GM12878 (cell line): ENCODE measurements around the gene PRPSAP1. TPM values are rescaled to one million over a fixed set of nuclear protein-coding genes. Genes with fewer than 3 reads are reported as not detected.

Source experiments
- ATAC-seq: fragments of 200-7000 bp; cut with Tn5 transposase; 3 replicates; pipeline ENCODE4 v1.9.1; 2020; ENCODE audit warnings: mild to moderate bottlenecking, moderate library complexity
- BruUV-seq: library from RNA; stranded (reverse); fragments of 400-500 nt; replicated peaks from 2 replicates; lab custom pipeline; 2021; lab: Mats Ljungman, UMichigan
- CTCF ChIA-PET: fragments of 300-600 bp; sonication (Branson Sonifier 250); formaldehyde crosslinking; extraction: SDS; loops from one replicate; lab custom pipeline; 2021; ENCODE audit warnings: inconsistent platforms; lab: Yijun Ruan, JAX
- POLR2A ChIA-PET: fragments of 350-600 bp; formaldehyde crosslinking; extraction: SDS; loops from one replicate; lab custom pipeline; 2021; ENCODE audit warnings: inconsistent platforms; lab: Charles Lee
- RAD21 ChIA-PET: fragments of 300-600 bp; sonication (Branson Sonifier 250); formaldehyde crosslinking; loops from one replicate; lab custom pipeline; 2023; ENCODE audit warnings: antibody characterized with exemption; ENCODE audit not compliant: unreplicated experiment; lab: Charles Lee
- SMC1A ChIA-PET: fragments of 300-600 bp; sonication (Branson Sonifier 250); formaldehyde crosslinking; loops from one replicate; lab custom pipeline; 2023; ENCODE audit not compliant: unreplicated experiment, uncharacterized antibody; lab: Charles Lee
- DNase-seq: peaks from one replicate; pipeline ENCODE4 v3.0.0-alpha.2; 2011; ENCODE audit warnings: low read depth, low spot score
- FAIRE-seq: peaks from 3 replicates; lab custom pipeline; 2011; peaks lifted over from hg19 to GRCh38; lab: Jason Lieb, UNC
- H2AFZ ChIP-seq: 2 replicates; pipeline ENCODE4 v1.6.0; 2011; ENCODE audit warnings: low read depth, low read length, control low read depth; ENCODE audit not compliant: control insufficient read depth
- H3K27ac ChIP-seq: 2 replicates; pipeline ENCODE4 v1.5.1; 2011; ENCODE audit warnings: control low read depth; ENCODE audit not compliant: control insufficient read depth, insufficient read depth
- H3K27me3 ChIP-seq, 2 experiments: replicated peaks in 1 of 2; 2 replicates each; pipeline versions ENCODE4 v1.6.0 to v1.6.1; 2011; ENCODE audit warnings: low read length in 1 of 2; ENCODE audit not compliant: control insufficient read depth in 2 of 2, insufficient read depth in 2 of 2
- H3K36me3 ChIP-seq, 2 experiments: 2 replicates each; pipeline ENCODE4 v1.5.1; 2011; ENCODE audit warnings: low read length in 1 of 2; ENCODE audit not compliant: control insufficient read depth in 2 of 2, insufficient read depth in 2 of 2
- H3K4me1 ChIP-seq: 2 replicates; pipeline ENCODE4 v1.6.1; 2011; ENCODE audit warnings: mild to moderate bottlenecking, low read length, moderate library complexity, mixed read lengths; ENCODE audit not compliant: control insufficient read depth, insufficient read depth
- H3K4me2 ChIP-seq: 2 replicates; pipeline ENCODE4 v1.6.0; 2011; ENCODE audit warnings: control low read depth; ENCODE audit not compliant: control insufficient read depth, insufficient read depth
- H3K4me3 ChIP-seq: fragments of 200-600 bp; sonication (generic); 2 replicates; pipeline ENCODE4 v1.5.1; 2016
- H3K79me2 ChIP-seq: 2 replicates; pipeline ENCODE4 v1.6.0; 2011; ENCODE audit warnings: low read length; ENCODE audit not compliant: control insufficient read depth, insufficient read depth
- H3K9ac ChIP-seq: 2 replicates; pipeline ENCODE4 v1.8.0; 2011; ENCODE audit warnings: low read length, control low read depth, mixed read lengths; ENCODE audit not compliant: control insufficient read depth, insufficient read depth
- H3K9me3 ChIP-seq: replicated peaks from 3 replicates; pipeline ENCODE4 v1.5.1; 2011; ENCODE audit warnings: mild to moderate bottlenecking, low read length; ENCODE audit not compliant: control insufficient read depth, insufficient read depth
- H4K20me1 ChIP-seq: 2 replicates; pipeline ENCODE4 v1.6.0; 2011; ENCODE audit not compliant: control insufficient read depth, insufficient read depth
- POLR2A ChIP-seq: IDR thresholded peaks from 2 replicates; pipeline ENCODE4 v1.6.1; 2011; ENCODE audit warnings: low read depth, mild to moderate bottlenecking, low read length
- ZSCAN29 ChIP-seq: fragments of 450-650 bp; IDR thresholded peaks from 2 replicates; pipeline ENCODE4 v1.6.1; 2017; ENCODE audit warnings: mild to moderate bottlenecking, moderate library complexity
- WGBS: methylation state at CpG from one replicate; pipeline ENCODE4 v1.1.6; 2016; ENCODE audit warnings: low lambda C conversion rate; ENCODE audit not compliant: insufficient replicate concordance, insufficient coverage; ENCODE audit errors: missing lambda C conversion rate; 5-methylcytosine and 5-hydroxymethylcytosine counted together
- in situ Hi-C: fragments of 300-500 bp; cut with MboI; formaldehyde crosslinking; loops from 9 replicates; pipeline ENCODE4 v1.14.3; 2018; ENCODE audit warnings: mixed read lengths
- intact Hi-C: fragments of 100-400 bp; cut with micrococcal nuclease; formaldehyde crosslinking; loops from one replicate; pipeline ENCODE4 v1.14.2; 2022; ENCODE audit not compliant: unreplicated experiment
- polyA plus RNA-seq, 11 experiments: library from polyadenylated mRNA; depleted of rRNA in 4 of 11; unstranded in 6 of 11; stranded (reverse) in 5 of 11; fragments of >200 nt; fragmentation: Nextera tagmentation in 4 of 11; fragmentation: Illumina TruSeq in 1 of 11; extraction: Ambion mirVana in 4 of 11; extraction: Trizol in 1 of 11; gene quantifications; 1 replicate in 1 of 11; 2 replicates in 10 of 11; pipeline versions ENCODE4 v1.2.1 to v1.2.3, GENCODE V29; 2011 to 2016; ENCODE audit warnings: inconsistent platforms in 2 of 11, missing spikeins in 2 of 11, low read depth in 1 of 11
- total RNA-seq, 4 experiments: library from RNA; depleted of rRNA in 3 of 4; stranded (reverse); fragments of >200 nt in 3 of 4; fragmentation: Illumina TruSeq in 1 of 4; extraction: Trizol in 1 of 4; gene quantifications; 2 replicates each; pipeline versions ENCODE4 v1.2.1 to v1.2.3, GENCODE V29; 2013 to 2021
- TF ChIP-seq, protein P1 (sequence below): IDR thresholded peaks from 2 replicates; pipeline ENCODE4 v1.6.1; 2011; ENCODE audit warnings: mild to moderate bottlenecking, low read depth, low read length, moderate library complexity; ENCODE audit not compliant: insufficient replicate concordance

PRPSAP1 gene
- total and polyA plus RNA-seq, 10 of the 15 experiments (the other 5 are each of a cell fraction or from before 2014, with no cell fraction given): 15.8 to 84.2 (median 44.2) TPM

GRCh38 chr17:76277300-76278267, 76.1 kb downstream of the PRPSAP1 start (continued):
- TF ChIP-seq, protein P1, sequence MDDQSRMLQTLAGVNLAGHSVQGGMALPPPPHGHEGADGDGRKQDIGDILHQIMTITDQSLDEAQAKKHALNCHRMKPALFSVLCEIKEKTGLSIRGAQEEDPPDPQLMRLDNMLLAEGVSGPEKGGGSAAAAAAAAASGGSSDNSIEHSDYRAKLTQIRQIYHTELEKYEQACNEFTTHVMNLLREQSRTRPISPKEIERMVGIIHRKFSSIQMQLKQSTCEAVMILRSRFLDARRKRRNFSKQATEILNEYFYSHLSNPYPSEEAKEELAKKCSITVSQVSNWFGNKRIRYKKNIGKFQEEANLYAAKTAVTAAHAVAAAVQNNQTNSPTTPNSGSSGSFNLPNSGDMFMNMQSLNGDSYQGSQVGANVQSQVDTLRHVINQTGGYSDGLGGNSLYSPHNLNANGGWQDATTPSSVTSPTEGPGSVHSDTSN: peak; percentile 54
- TF ChIP-seq POLR2A: peak; percentile 13; the same call in 1 of the 2 replicates

GRCh38 chr17:76276461-76277299, 77.0 kb downstream of the PRPSAP1 start:
- ChIA-PET POLR2A (interaction anchor here (8.4 kb wide), 1 partner anchor 14 kb away, joined by 82 read pairs; the partner anchor contains the start of gene UBALD2), RAD21 (interaction anchor here (1.1 to 7.4 kb wide), 3 partner anchors 10 to 153 kb away, joined by 3 to 75 read pairs (median 46); partner anchors contain the start of gene UBALD2), SMC1A (interaction anchor here (9.4 kb wide), 1 partner anchor 152 kb away, joined by 63 read pairs; no protein-coding TSS in a partner anchor), CTCF (interaction anchor here (2.8 to 10.6 kb wide), 3 partner anchors 93 to 156 kb away, joined by 12 to 316 read pairs (median 160); no protein-coding TSS in a partner anchor)
- intact Hi-C loops (no loop called here), in situ Hi-C loops (no loop called here)
- H2AFZ ChIP-seq: no peak overlapping the region
- H3K36me3 ChIP-seq: no peaks in the 10 kb centered on the region
- FAIRE-seq: no peak
- no peak overlapping the region for H3K4me2 ChIP-seq
- no peak overlapping the region for H3K9ac ChIP-seq
- H3K27ac ChIP-seq: no peak overlapping the region
- H3K9me3 ChIP-seq: no peaks in the 10 kb centered on the region
- H3K79me2 ChIP-seq: peaks cover 7% of the 10 kb centered on the region
- H3K4me3 ChIP-seq: no peak overlapping the region
- H3K4me1 ChIP-seq: peaks cover 20% of the 10 kb centered on the region
- no peak for DNase-seq
- TF ChIP-seq ZSCAN29: no peak
- no TSS peak for BruUV-seq
- H4K20me1 ChIP-seq: no peaks in the 10 kb centered on the region
- no peaks in the 10 kb centered on the region for H3K27me3 ChIP-seq
- ATAC-seq: no peak
- 93% methylated on average over 19 of the region's 19 CpGs for WGBS
